HG03066 (cell line): ENCODE results near the gene AUTS2.

Experiments used
- ATAC-seq: cut with Tn5 transposase; IDR thresholded peaks from one replicate; pipeline ENCODE4 v1.9.1; 2021; ENCODE audit warnings: low read depth; ENCODE audit not compliant: unreplicated experiment

AUTS2 gene

DNA sequence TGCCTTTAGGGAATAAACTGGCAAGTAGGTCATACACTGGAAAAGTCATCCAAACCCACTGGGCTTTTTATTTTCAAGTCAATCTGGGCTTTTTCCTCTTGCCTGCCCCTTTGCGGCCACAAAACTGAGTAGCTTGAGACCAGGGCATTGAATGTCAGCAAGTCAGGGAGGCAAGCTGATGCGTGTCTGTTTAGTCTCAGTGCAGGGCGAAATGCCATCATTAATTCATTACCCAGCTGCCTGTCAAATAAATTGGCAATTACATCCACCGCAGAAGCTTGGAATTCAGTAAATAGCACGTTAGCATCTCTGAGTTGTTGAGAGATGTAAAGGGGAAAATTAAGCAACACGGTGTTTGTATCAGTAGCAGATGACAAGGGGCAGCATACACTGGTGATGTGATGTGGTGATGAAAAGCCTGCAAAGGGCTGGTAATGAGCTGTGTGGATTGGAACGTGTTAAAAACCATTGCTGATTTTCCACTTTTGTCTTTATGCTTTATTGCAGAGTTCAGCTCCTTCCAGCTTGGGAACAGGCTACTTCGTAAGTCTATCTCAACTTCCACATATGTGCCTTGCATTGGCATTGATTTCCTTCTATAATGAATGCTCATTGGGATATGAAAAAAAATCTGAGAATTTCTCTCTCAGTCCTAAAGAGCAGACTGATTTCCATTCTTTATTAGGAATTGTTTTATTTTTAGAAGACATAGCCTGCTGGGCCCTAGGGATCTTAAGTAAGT is 535.9 kb downstream of the AUTS2 start:
- no peak for ATAC-seq

GRCh38 chr7:70135656-70136055 is 537.4 kb downstream of the AUTS2 start:
- ATAC-seq = no peak

DNA sequence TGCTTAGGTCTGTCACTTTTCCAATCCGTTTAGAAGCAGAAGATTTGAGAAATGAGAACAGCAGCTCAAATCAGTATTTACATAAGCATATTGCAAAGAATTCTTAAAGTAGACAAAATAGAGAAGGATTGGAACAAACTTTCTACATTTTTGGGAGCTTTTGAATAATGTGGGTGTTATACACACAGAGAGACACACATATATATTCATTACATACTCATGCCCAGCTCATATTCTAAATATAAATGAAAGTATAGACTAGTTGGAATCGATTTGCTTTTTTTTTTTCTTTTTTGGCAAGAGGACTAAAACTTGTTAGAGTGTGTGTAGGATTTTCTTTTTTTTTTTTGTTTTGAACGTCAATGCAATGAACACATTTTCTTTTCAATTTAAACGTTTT is 538.9 kb downstream of the AUTS2 start:
- no peak for ATAC-seq

DNA sequence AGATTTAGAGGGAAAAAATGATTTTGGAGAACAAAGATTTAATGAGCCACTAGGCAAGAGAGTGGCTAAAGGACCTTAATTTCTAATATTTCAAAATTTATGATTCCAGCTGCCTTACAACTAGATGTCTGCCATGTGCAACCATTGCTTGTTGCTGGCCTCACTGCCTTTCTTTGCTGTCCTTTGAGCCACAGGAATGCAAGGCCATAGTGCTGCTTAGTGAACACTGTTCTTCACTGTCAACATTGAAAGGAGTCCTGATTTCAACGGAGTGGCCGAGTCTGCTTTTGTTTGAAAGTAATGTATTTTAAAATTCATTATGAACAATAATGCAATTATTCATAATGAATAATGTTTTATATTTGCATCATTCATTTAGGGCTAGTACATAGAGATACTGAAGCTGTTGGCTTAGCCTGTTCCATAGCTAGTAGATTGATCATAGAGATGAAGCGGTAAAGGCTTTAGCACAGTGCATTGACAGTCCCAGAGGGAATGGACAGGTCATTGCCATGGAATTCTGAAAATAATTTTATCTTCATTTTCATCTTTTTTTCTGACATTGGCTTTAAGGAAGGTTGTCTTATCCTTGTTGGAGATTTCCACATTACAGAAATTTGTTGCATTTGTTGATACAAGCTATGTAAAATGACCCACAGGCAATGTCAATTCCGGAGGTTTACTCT is 544.1 kb downstream of the AUTS2 start:
- ATAC-seq = no peak

- ATAC-seq = no peak
Observed at GRCh38 chr7:70143075-70144044, 545.1 kb downstream of the AUTS2 start.

GRCh38 chr7:70148997-70149396 is 550.7 kb downstream of the AUTS2 start:
- no peak for ATAC-seq

DNA sequence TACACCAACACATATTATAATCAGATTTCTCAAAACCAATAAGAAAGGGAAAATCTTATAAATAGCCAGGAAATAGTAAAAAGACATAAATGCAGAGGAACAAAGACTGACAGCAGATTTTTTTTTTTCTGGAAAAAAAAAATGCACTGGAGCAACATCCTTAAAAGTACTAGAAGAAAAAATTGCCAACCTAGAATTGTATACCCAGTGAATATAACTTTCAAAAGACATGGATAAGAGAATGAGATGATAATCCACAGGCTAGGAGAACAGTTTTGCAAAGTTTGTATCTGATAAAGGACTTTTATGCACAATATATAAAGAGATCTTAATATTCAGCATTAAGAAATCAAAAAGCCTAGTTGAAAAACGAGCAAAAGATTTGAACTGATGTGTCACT is 554.0 kb downstream of the AUTS2 start:
- no peak for ATAC-seq

- no peak for ATAC-seq
Observed at GRCh38 chr7:70153933-70154332, 555.7 kb downstream of the AUTS2 start.

- no peak for ATAC-seq
Observed at GRCh38 chr7:70154521-70155180, 556.4 kb downstream of the AUTS2 start.

- no peak for ATAC-seq
Observed at GRCh38 chr7:70156057-70156456, 557.8 kb downstream of the AUTS2 start.

- ATAC-seq = no peak
Observed at GRCh38 chr7:70159121-70159520, 560.8 kb downstream of the AUTS2 start.

- no peak for ATAC-seq
Observed at GRCh38 chr7:70165477-70166170, 567.3 kb downstream of the AUTS2 start.

DNA sequence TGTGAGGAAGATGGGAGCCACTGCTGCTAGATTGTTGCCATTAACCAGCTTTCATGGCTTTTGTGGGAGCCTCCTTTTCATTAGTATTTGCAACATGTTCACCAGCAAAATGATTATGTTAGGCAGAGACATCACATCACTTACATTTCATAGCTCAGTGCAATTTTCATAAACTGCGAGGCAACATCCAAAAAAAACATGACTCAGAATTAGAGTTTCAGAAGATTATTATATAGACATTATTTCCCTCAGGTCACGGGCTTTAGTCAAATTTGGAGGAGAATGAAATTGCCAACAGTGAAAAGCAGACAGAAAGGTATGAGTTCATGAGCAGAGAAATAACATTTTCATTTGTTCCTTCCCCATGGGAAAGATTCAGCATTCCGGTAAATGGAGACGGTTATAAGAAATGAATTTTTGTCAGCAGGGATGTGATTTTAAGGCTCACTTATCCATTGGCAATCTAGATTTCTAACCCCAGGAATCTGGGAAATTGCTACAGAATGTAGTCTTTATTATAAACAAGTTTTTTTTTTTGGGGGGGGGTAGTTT is 573.2 kb downstream of the AUTS2 start:
- no peak for ATAC-seq

GRCh38 chr7:70177166-70177565 is 578.9 kb downstream of the AUTS2 start:
- ATAC-seq = no peak

DNA sequence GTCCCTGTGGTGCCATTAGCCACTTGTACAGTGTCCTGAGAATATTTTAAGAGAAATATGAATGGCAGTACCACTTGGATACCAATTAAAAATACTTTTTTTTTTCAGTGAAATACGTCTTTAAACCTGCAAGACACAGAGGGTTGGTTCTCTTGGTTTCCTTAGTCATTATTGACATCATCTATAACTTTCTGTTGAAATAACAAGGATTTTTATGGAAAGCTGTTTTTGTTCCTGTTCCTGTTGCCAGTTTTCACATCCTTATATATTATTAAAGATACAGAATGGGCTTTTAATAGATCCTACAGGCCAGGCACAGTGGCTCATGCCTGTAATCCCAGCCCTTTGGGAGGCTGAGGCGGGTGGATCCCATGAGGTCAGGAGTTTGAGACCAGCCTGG is 579.9 kb downstream of the AUTS2 start:
- ATAC-seq = no peak

DNA sequence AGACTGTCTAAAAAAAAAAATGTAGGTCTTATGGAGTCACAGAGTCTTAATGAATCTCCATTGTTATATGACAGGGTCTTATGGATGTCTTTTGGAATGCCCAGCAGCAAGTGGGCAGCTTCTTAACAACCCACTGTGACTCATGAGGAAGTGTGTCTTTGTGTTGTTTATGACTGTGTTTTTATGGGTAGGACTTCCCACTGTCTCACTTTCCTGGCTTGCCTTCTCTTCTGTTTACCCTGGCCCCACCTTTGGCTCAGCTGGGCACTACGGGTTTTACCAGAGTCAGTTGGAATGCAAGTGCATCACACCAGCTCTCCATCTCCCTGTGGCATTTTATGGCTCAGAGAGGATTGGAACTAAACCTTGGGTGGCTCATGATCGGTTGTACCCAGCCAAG is 580.5 kb downstream of the AUTS2 start:
- no peak for ATAC-seq

GRCh38 chr7:70182521-70182920 is 584.2 kb downstream of the AUTS2 start:
- ATAC-seq = no peak

- ATAC-seq = no peak
Observed at GRCh38 chr7:70183278-70183677, 585.0 kb downstream of the AUTS2 start.

DNA sequence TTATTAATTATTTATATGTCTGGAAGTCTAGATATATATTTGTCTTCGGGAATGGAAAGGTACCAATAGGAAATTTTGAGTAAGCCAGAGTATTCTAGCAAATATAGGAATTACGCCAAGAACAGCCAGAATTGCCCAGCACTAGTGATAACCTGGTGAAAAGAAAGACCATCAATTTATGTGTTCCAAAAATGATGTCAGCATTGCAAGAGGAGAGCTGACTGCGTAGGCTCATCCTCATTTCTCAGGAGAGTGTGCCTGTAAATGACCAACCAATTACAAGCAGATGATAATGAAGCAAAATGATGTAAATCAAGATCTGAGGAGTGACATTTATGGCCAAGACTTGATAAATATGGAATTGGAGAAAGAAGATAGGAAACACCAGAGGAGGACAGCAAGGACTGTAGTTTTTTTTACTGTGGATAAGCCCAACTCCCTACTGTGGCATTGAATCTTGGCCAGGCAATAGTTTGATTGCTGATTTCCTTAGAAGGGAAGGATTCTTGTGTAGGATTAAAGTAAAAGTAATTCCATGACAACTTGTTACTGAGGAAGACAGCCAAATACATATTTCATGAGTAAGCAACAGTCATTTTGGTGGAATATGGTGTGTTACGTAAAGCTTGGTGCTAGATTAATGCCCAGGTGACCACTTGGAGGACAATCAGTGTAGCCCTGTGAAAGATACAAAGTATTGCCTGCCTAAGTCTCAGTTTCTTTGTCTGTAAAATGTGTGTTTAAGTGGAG is 590.8 kb downstream of the AUTS2 start:
- ATAC-seq = no peak
